B cell (primary cell): ENCODE measurements around the gene GRID1. TPM values are rescaled to one million over a fixed set of nuclear protein-coding genes. Genes with fewer than 3 reads are reported as not detected.

ENCODE experiments used
- ATAC-seq: fragments of 200-7000 bp; cut with Tn5 transposase; one replicate; pipeline ENCODE4 v1.10.0; 2021; ENCODE audit warnings: low read depth, mild to moderate bottlenecking, moderate number of reproducible peaks, moderate library complexity
- CTCF ChIA-PET: fragments of 350-600 bp; sonication (Branson Sonifier 250); formaldehyde crosslinking; loops from one replicate; lab custom pipeline; 2021; ENCODE audit warnings: antibody characterized with exemption, inconsistent platforms; lab: Charles Lee
- POLR2A ChIA-PET: fragments of 350-600 bp; sonication (Branson Sonifier 250); formaldehyde crosslinking; loops from one replicate; lab custom pipeline; 2021; ENCODE audit warnings: antibody characterized with exemption; lab: Charles Lee
- DNase-seq: peaks from one replicate; pipeline ENCODE4 v3.0.0; 2013
- H2AFZ ChIP-seq: 2 replicates; pipeline ENCODE4 v1.6.1; 2012; ENCODE audit warnings: mild to moderate bottlenecking, low read depth, low read length; ENCODE audit not compliant: insufficient read depth, poor library complexity, severe bottlenecking
- H3K27ac ChIP-seq, 2 donors: 1 replicate in 1 of 2; 2 replicates in 1 of 2; pipeline ENCODE4 v1.5.1; 2012 to 2013; ENCODE audit warnings: low read length in 2 of 2, mild to moderate bottlenecking in 2 of 2, moderate library complexity in 1 of 2
- H3K27me3 ChIP-seq, 4 experiments: fragments of 200-600 bp in 1 of 4; sonication (generic) in 1 of 4; replicated peaks in 1 of 4; 1 replicate in 2 of 4; 2 replicates in 2 of 4; pipeline versions ENCODE4 v1.6.1 to v1.7.0; 2013 to 2016; ENCODE audit warnings: low read length in 3 of 4, mild to moderate bottlenecking in 2 of 4, mixed read lengths in 1 of 4, moderate library complexity in 1 of 4; ENCODE audit not compliant: insufficient read depth in 4 of 4, control insufficient read depth in 3 of 4; ENCODE audit errors: control extremely low read depth in 1 of 4
- H3K36me3 ChIP-seq, 2 experiments: replicated peaks in 1 of 2; 1 replicate in 1 of 2; 2 replicates in 1 of 2; pipeline versions ENCODE4 v1.6.1 to v1.7.1; 2013; ENCODE audit warnings: low read length in 1 of 2; ENCODE audit not compliant: insufficient read depth in 2 of 2, control insufficient read depth in 1 of 2; ENCODE audit errors: control extremely low read depth in 1 of 2, extremely low read depth in 1 of 2
- H3K4me1 ChIP-seq, 2 donors: fragments of 200-600 bp in 1 of 2; sonication (generic) in 1 of 2; 1 replicate in 1 of 2; 2 replicates in 1 of 2; pipeline versions ENCODE4 v1.5.1 to v1.6.1; 2013 to 2017; ENCODE audit warnings: low read length in 2 of 2; ENCODE audit not compliant: control insufficient read depth in 2 of 2, insufficient read depth in 2 of 2
- H3K4me2 ChIP-seq: replicated peaks from 2 replicates; pipeline ENCODE3; 2012; ENCODE audit warnings: mild to moderate bottlenecking, low read depth, low read length; ENCODE audit not compliant: poor library complexity, severe bottlenecking
- H3K4me3 ChIP-seq, 5 experiments: fragments of 200-600 bp in 1 of 5; sonication (generic) in 1 of 5; 1 replicate in 3 of 5; 2 replicates in 2 of 5; pipeline versions ENCODE4 v1.5.1 to v1.7.0; 2011 to 2016; ENCODE audit warnings: low read length in 4 of 5, mild to moderate bottlenecking in 4 of 5, low read depth in 2 of 5, control low read depth in 1 of 5, moderate library complexity in 1 of 5; ENCODE audit not compliant: insufficient read depth in 1 of 5; ENCODE audit errors: control extremely low read depth in 1 of 5, extremely low read depth in 1 of 5
- H3K79me2 ChIP-seq: fragments of 200-600 bp; sonication (generic); one replicate; pipeline ENCODE4 v1.6.0; 2016; ENCODE audit warnings: low read length; ENCODE audit not compliant: control insufficient read depth, insufficient read depth
- H3K9ac ChIP-seq: fragments of 200-600 bp; sonication (generic); 2 replicates; pipeline ENCODE4 v1.6.1; 2017; ENCODE audit warnings: mild to moderate bottlenecking, low read length, moderate library complexity
- H3K9me3 ChIP-seq, 3 donors: one replicate each; pipeline versions ENCODE4 v1.6.1 to v1.7.1; 2013; ENCODE audit warnings: low read length in 2 of 3; ENCODE audit not compliant: control insufficient read depth in 2 of 3, insufficient read depth in 1 of 3; ENCODE audit errors: control extremely low read depth in 1 of 3
- H4K20me1 ChIP-seq: 2 replicates; pipeline ENCODE4 v1.6.0; 2012; ENCODE audit warnings: mild to moderate bottlenecking, low read length; ENCODE audit not compliant: insufficient read depth, control insufficient read depth, poor library complexity, severe bottlenecking
- H3K27ac Mint-ChIP-seq: one replicate; pipeline ENCODE4 v1.8.0; 2021; ENCODE audit warnings: mixed read lengths
- H3K27me3 Mint-ChIP-seq: one replicate; pipeline ENCODE4 v1.8.0; 2021; ENCODE audit warnings: mixed read lengths
- H3K4me1 Mint-ChIP-seq: one replicate; pipeline ENCODE4 v1.8.0; 2021; ENCODE audit warnings: mixed read lengths
- H3K4me3 Mint-ChIP-seq: one replicate; pipeline ENCODE4 v1.8.0; 2021; ENCODE audit warnings: mixed read lengths
- H3K9me3 Mint-ChIP-seq: one replicate; pipeline ENCODE4 v1.8.0; 2022; ENCODE audit warnings: mixed read lengths; ENCODE audit not compliant: insufficient read depth
- CTCF ChIP-seq: fragments of 200-600 bp; IDR thresholded peaks from one replicate; pipeline ENCODE4 v1.8.0; 2022; ENCODE audit warnings: antibody characterized with exemption, mild to moderate bottlenecking
- EZH2 ChIP-seq: IDR thresholded peaks from 2 replicates; pipeline ENCODE4 v1.6.1; 2012; ENCODE audit warnings: borderline replicate concordance, low read depth, mild to moderate bottlenecking, moderate library complexity, low read length; ENCODE audit not compliant: insufficient read depth, poor library complexity, severe bottlenecking
- WGBS: methylation state at CpG from one replicate; pipeline ENCODE4 v1.1.5; 2013; ENCODE audit warnings: missing lambda C conversion rate; ENCODE audit not compliant: insufficient coverage; 5-methylcytosine and 5-hydroxymethylcytosine counted together
- intact Hi-C: fragments of 100-400 bp; cut with micrococcal nuclease; formaldehyde crosslinking; loops from one replicate; pipeline ENCODE4 v1.10.0; 2022
- polyA plus RNA-seq: library from polyadenylated mRNA; depleted of rRNA; stranded (reverse); fragments of >200 nt; gene quantifications from 2 replicates; pipeline ENCODE4 v1.2.3, GENCODE V29; 2012
- total RNA-seq, 2 donors: library from RNA; stranded (reverse); fragments of 120-200 nt in 1 of 2; gene quantifications; 1 replicate in 1 of 2; 2 replicates in 1 of 2; pipeline versions ENCODE4 v1.2.3 to v1.2.4, GENCODE V29; 2013 to 2022

The GRID1 gene
- total and polyA plus RNA-seq, 2 donors (not counting 1 experiment from before 2014, with no cell fraction given), result not detected

- Mint-ChIP-seq H3K4me1 (no peaks in the 10 kb centered on the region), H3K9me3 (peaks cover 9% of the 10 kb centered on the region), H3K27me3 (peaks cover 13% of the 10 kb centered on the region), H3K4me3 (no peak overlapping the region), H3K27ac (no peak overlapping the region)
- Histone ChIP-seq H3K27ac (no peak overlapping the region), H3K9ac (no peak overlapping the region), H3K79me2 (no peaks in the 10 kb centered on the region), H3K4me3 (no peak overlapping the region), H3K4me2 (no peak overlapping the region), H3K9me3 (peaks cover 0 to 8% (median 0%) of the 10 kb centered on the region in 3 donors), H2AFZ (no peak overlapping the region), H4K20me1 (no peaks in the 10 kb centered on the region), H3K36me3 (no peaks in the 10 kb centered on the region), H3K4me1 (no peaks in the 10 kb centered on the region), H3K27me3 (peaks cover 0 to 2% (median 0%) of the 10 kb centered on the region in 4 experiments)
- ATAC-seq, result no peak
- DNase-seq, result no peak
- no peak for TF ChIP-seq EZH2
- TF ChIP-seq CTCF, result no peak
- CTCF ChIA-PET, result no interaction called here
- intact Hi-C loops, result no loop called here
- no CpG with 5 or more reads among the region's 1 CpG for WGBS
- POLR2A ChIA-PET, result no interaction called here
Measured at GRCh38 chr10:85967594-85967993, 399.0 kb downstream of the GRID1 start.

GRCh38 chr10:85961479-85962067 is 405.0 kb downstream of the GRID1 start:
- Histone ChIP-seq H4K20me1 (no peaks in the 10 kb centered on the region), H3K27me3 (peaks cover 0 to 9% (median 3%) of the 10 kb centered on the region in 4 experiments), H3K4me3 (no peak overlapping the region), H2AFZ (no peak overlapping the region), H3K79me2 (no peaks in the 10 kb centered on the region), H3K27ac (no peak overlapping the region), H3K9ac (no peak overlapping the region), H3K36me3 (no peaks in the 10 kb centered on the region), H3K4me2 (no peak overlapping the region), H3K9me3 (peaks cover 0 to 6% (median 0%) of the 10 kb centered on the region in 3 donors), H3K4me1 (no peaks in the 10 kb centered on the region)
- TF ChIP-seq EZH2 (no peak), CTCF (no peak)
- H3K9me3 Mint-ChIP-seq, result peaks cover 9% of the 10 kb centered on the region
- POLR2A ChIA-PET, result no interaction called here
- CTCF ChIA-PET, result no interaction called here
- no peak overlapping the region for H3K4me3 Mint-ChIP-seq
- WGBS, result 56% methylated on average over 1 of the region's 1 CpG
- DNase-seq (no peak), ATAC-seq (no peak)
- peaks cover 26% of the 10 kb centered on the region for H3K27me3 Mint-ChIP-seq
- intact Hi-C loops, result no loop called here
- no peak overlapping the region for H3K27ac Mint-ChIP-seq
- H3K4me1 Mint-ChIP-seq, result no peaks in the 10 kb centered on the region
